ENCODE data around the gene GPER1.

DNA sequence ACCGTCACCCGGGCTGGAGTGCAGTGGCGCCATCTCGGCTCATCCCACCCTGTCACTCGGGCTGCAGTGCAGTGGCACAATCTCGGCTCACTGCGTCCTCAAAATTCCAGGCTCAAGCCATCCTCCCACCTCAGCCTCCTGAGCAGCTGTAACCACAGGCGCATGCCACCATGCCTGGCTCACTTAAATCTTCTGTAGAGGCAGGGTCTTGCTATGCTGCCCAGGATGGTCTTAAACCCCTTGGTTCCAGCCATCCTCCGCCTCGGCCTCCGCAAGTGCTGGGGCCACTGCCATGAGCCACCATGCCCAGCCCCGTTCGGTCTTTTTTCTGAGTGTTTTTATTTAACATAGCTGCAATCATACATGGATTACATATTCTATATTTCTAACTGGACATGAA, 41.5 kb downstream of the GPER1 start:
- TF ChIP-seq, protein P1, sequence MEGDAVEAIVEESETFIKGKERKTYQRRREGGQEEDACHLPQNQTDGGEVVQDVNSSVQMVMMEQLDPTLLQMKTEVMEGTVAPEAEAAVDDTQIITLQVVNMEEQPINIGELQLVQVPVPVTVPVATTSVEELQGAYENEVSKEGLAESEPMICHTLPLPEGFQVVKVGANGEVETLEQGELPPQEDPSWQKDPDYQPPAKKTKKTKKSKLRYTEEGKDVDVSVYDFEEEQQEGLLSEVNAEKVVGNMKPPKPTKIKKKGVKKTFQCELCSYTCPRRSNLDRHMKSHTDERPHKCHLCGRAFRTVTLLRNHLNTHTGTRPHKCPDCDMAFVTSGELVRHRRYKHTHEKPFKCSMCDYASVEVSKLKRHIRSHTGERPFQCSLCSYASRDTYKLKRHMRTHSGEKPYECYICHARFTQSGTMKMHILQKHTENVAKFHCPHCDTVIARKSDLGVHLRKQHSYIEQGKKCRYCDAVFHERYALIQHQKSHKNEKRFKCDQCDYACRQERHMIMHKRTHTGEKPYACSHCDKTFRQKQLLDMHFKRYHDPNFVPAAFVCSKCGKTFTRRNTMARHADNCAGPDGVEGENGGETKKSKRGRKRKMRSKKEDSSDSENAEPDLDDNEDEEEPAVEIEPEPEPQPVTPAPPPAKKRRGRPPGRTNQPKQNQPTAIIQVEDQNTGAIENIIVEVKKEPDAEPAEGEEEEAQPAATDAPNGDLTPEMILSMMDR (conservative IDR thresholded peaks at IDR 0.05; ENCODE audit: low read depth, low read length): no peak
- TF ChIP-seq EZH2phosphoT487 (IDR thresholded peaks at IDR 0.05; ENCODE audit: borderline replicate concordance, low read length) (no peak), EZH2 (IDR thresholded peaks at IDR 0.05; ENCODE audit: low read length, unreplicated experiment) (no peak)

Measured in PC-3 (cell line).